ENCODE results near the gene PCDHGA12.
A peak's percentile ranks its signal among the peaks of the same experiment; 100 is the strongest.

Gene PCDHGA12

GRCh38 chr5:141430332-141431113, at the start of gene PCDHGA12:
Gene PCDHGA12 (plus strand): TSS chr5:141430507. CDS start chr5:141430760, 253 bp downstream.
- ATAC-seq (ENCODE audit: low read depth): peak; percentile 86

DNA sequence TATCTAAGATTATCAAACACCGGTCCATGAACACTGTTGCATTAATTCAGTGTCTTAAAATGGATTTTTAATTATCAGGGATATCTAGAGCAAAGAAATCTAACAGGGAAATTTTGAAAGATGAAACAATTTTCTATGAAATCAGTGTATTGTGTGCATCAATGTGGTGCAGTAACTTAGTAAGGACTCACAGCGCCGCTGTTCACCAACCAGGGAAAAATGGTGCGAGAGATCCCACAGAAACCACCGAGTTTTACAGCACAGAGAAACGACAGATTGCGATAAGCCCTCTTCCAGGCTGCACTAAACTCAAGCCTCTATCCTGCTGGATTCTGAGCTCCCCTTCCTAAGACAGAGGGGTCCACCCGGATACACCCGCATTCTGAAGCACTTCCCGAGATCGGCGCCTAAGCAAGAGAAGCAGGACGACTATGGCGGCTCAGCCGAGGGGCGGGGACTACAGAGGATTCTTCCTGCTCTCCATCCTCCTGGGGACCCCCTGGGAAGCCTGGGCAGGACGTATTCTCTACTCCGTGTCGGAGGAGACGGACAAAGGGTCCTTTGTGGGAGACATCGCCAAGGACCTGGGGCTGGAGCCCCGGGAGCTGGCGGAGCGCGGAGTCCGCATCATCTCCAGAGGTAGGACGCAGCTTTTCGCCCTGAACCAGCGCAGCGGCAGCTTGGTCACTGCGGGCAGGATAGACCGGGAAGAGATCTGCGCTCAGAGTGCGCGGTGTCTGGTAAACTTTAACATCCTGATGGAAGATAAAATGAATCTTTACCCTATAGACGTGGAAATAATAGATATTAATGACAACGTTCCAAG, 47.6 kb upstream of the PCDHGA12 start, which contains the start of gene PCDHGA7:
Gene PCDHGA7 (plus strand): TSS at position 274 of the 826 bp plus-strand sequence. CDS start 158 bp downstream, at position 432.
- DNase-seq (ENCODE audit: low spot score) (no peak), ATAC-seq (ENCODE audit: low read depth) (peak; percentile 60; the same call in 2 of the 3 replicates)
- H3K27ac ChIP-seq (ENCODE audit: poor library complexity, severe bottlenecking): no peak within 1 kb of the TSS
- no peaks in the 10 kb centered on the region for H3K36me3 ChIP-seq (ENCODE audit: low read depth)
- H3K4me1 ChIP-seq (ENCODE audit: insufficient read depth, poor library complexity, severe bottlenecking): no peaks in the 10 kb centered on the region
- TF ChIP-seq, protein P1, sequence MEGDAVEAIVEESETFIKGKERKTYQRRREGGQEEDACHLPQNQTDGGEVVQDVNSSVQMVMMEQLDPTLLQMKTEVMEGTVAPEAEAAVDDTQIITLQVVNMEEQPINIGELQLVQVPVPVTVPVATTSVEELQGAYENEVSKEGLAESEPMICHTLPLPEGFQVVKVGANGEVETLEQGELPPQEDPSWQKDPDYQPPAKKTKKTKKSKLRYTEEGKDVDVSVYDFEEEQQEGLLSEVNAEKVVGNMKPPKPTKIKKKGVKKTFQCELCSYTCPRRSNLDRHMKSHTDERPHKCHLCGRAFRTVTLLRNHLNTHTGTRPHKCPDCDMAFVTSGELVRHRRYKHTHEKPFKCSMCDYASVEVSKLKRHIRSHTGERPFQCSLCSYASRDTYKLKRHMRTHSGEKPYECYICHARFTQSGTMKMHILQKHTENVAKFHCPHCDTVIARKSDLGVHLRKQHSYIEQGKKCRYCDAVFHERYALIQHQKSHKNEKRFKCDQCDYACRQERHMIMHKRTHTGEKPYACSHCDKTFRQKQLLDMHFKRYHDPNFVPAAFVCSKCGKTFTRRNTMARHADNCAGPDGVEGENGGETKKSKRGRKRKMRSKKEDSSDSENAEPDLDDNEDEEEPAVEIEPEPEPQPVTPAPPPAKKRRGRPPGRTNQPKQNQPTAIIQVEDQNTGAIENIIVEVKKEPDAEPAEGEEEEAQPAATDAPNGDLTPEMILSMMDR (IDR thresholded peaks at IDR 0.05; ENCODE audit: poor library complexity, severe bottlenecking): peak; percentile 74
- peaks cover 36% of the 10 kb centered on the region for H3K27me3 ChIP-seq (ENCODE audit: insufficient read depth, poor library complexity, severe bottlenecking)
- peaks cover 16% of the 10 kb centered on the region for H3K9me3 ChIP-seq (ENCODE audit: severe bottlenecking)
- H3K4me3 ChIP-seq (ENCODE audit: severe bottlenecking): peak within 1 kb of the TSS; percentile 34

More at GRCh38 chr5:141430332-141431113, at the start of gene PCDHGA12:
- H3K9me3 ChIP-seq (ENCODE audit: severe bottlenecking): peaks cover 45% of the 10 kb centered on the region
- TF ChIP-seq, protein P1 (IDR thresholded peaks at IDR 0.05; ENCODE audit: poor library complexity, severe bottlenecking): peak; percentile 81
- no peak within 1 kb of the TSS for H3K27ac ChIP-seq (ENCODE audit: poor library complexity, severe bottlenecking)
- no peak for DNase-seq (ENCODE audit: low spot score)
- H3K4me1 ChIP-seq (ENCODE audit: insufficient read depth, poor library complexity, severe bottlenecking): no peaks in the 10 kb centered on the region
- peaks cover 13% of the 10 kb centered on the region for H3K27me3 ChIP-seq (ENCODE audit: insufficient read depth, poor library complexity, severe bottlenecking)
- H3K4me3 ChIP-seq (ENCODE audit: severe bottlenecking): peak within 1 kb of the TSS; percentile 17
- H3K36me3 ChIP-seq (ENCODE audit: low read depth): no peaks in the 10 kb centered on the region

DNA sequence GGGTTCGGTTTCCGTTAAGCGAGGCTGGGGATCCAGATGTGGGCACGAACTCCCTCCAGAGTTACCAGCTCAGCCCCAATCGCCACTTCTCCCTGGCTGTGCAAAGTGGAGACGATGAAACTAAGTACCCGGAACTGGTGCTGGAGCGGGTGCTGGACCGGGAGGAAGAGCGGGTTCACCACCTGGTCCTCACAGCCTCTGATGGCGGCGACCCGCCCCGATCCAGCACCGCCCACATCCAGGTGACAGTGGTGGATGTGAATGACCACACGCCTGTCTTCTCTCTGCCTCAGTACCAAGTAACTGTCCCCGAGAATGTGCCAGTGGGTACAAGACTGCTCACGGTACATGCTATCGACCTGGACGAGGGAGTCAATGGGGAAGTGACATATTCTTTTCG, 47.0 kb upstream of the PCDHGA12 start:
- DNase-seq (ENCODE audit: low spot score) (no peak), ATAC-seq (ENCODE audit: low read depth) (no peak)
- H3K27ac ChIP-seq (ENCODE audit: poor library complexity, severe bottlenecking): no peak overlapping the region
- no peaks in the 10 kb centered on the region for H3K36me3 ChIP-seq (ENCODE audit: low read depth)
- TF ChIP-seq, protein P1 (IDR thresholded peaks at IDR 0.05; ENCODE audit: poor library complexity, severe bottlenecking): no peak
- H3K9me3 ChIP-seq (ENCODE audit: severe bottlenecking): peaks cover 18% of the 10 kb centered on the region
- no peaks in the 10 kb centered on the region for H3K4me1 ChIP-seq (ENCODE audit: insufficient read depth, poor library complexity, severe bottlenecking)
- no peak overlapping the region for H3K4me3 ChIP-seq (ENCODE audit: severe bottlenecking)
- H3K27me3 ChIP-seq (ENCODE audit: insufficient read depth, poor library complexity, severe bottlenecking): peaks cover 36% of the 10 kb centered on the region

GRCh38 chr5:141384471-141385267, 45.6 kb upstream of the PCDHGA12 start:
- ATAC-seq (ENCODE audit: low read depth): no peak
- Histone ChIP-seq H3K36me3 (ENCODE audit: low read depth) (no peaks in the 10 kb centered on the region), H3K9me3 (ENCODE audit: severe bottlenecking) (peaks cover 32% of the 10 kb centered on the region), H3K4me3 (ENCODE audit: severe bottlenecking) (no peak overlapping the region), H3K27ac (ENCODE audit: poor library complexity, severe bottlenecking) (no peak overlapping the region), H3K27me3 (ENCODE audit: insufficient read depth, poor library complexity, severe bottlenecking) (peaks cover 27% of the 10 kb centered on the region), H3K4me1 (ENCODE audit: insufficient read depth, poor library complexity, severe bottlenecking) (no peaks in the 10 kb centered on the region)
- TF ChIP-seq, protein P1 (IDR thresholded peaks at IDR 0.05; ENCODE audit: poor library complexity, severe bottlenecking): no peak
- no peak for DNase-seq (ENCODE audit: low spot score)
